PC-3 (cell line): ENCODE measurements around the gene TMC6.

Experiments
- CTCF ChIP-seq: fragments of 300-600 bp; sonication (generic); conservative IDR thresholded peaks from 2 replicates; pipeline ENCODE4 v1.5.1; 2017; ENCODE audit warnings: antibody characterized with exemption, low read depth, mild to moderate bottlenecking, low read length
- EZH2phosphoT487 ChIP-seq: fragments of 300-600 bp; sonication (generic); IDR thresholded peaks from 2 replicates; pipeline ENCODE4 v1.6.1; 2018; ENCODE audit warnings: mild to moderate bottlenecking, antibody characterized with exemption, low read length, borderline replicate concordance

GRCh38 chr17:78127239-78127887 lies 1.2 kb downstream of the TMC6 start:
- TF ChIP-seq CTCF: no peak
- TF ChIP-seq EZH2phosphoT487: no peak
